NCI-H748 (cell line): Measurements from ENCODE around the gene THRAP3.

Experiments
- DNase-seq: peaks from one replicate; lab custom pipeline; 2025; ENCODE audit not compliant: unreplicated experiment; lab: John Stamatoyannopoulos, UW

Gene THRAP3

GRCh38 chr1:36322786-36323635 lies 98.8 kb downstream of the THRAP3 start:
- DNase-seq: peak; percentile 34

GRCh38 chr1:36323636-36324352 lies 99.6 kb downstream of the THRAP3 start, which contains the start of gene EVA1B:
Gene EVA1B (minus strand): TSS chr1:36323645. CDS start chr1:36323037, 608 bp downstream.
- peak; percentile 36 for DNase-seq

GRCh38 chr1:36324353-36324703 lies 100.1 kb downstream of the THRAP3 start:
- no peak for DNase-seq

GRCh38 chr1:36326499-36326898 lies 102.3 kb downstream of the THRAP3 start:
- DNase-seq: peak; percentile 11

GRCh38 chr1:36327421-36328087 lies 103.3 kb downstream of the THRAP3 start:
- peak; percentile 5 for DNase-seq

GRCh38 chr1:36328088-36328480 lies 103.8 kb downstream of the THRAP3 start:
- no peak for DNase-seq

- peak; percentile 17 for DNase-seq
Measured at GRCh38 chr1:36328713-36329112, 104.5 kb downstream of the THRAP3 start.

GRCh38 chr1:36329817-36330216 lies 105.6 kb downstream of the THRAP3 start:
- DNase-seq: no peak

- no peak for DNase-seq
Measured at GRCh38 chr1:36330940-36331339, 106.7 kb downstream of the THRAP3 start.

GRCh38 chr1:36337830-36338229 lies 113.6 kb downstream of the THRAP3 start:
- no peak for DNase-seq

- no peak for DNase-seq
Measured at GRCh38 chr1:36339215-36339614, 115.0 kb downstream of the THRAP3 start.

- DNase-seq: no peak
Measured at GRCh38 chr1:36339615-36340014, 115.4 kb downstream of the THRAP3 start.

GRCh38 chr1:36341626-36342320 lies 117.5 kb downstream of the THRAP3 start:
- DNase-seq: no peak

- DNase-seq: no peak
Measured at GRCh38 chr1:36342426-36343185, 118.4 kb downstream of the THRAP3 start.

GRCh38 chr1:36343651-36344394 lies 119.6 kb downstream of the THRAP3 start:
- DNase-seq: no peak

GRCh38 chr1:36344395-36344680 lies 120.1 kb downstream of the THRAP3 start:
- DNase-seq: no peak

GRCh38 chr1:36345353-36345752 lies 121.1 kb downstream of the THRAP3 start:
- no peak for DNase-seq

GRCh38 chr1:36346741-36347370 lies 122.6 kb downstream of the THRAP3 start:
- DNase-seq: no peak

GRCh38 chr1:36349241-36349671 lies 125.0 kb downstream of the THRAP3 start:
- DNase-seq: no peak
